Suprapubic skin (tissue), 4 donors: Measurements from ENCODE around the gene UNC45A.

Experiments used
- CTCF ChIP-seq, 2 donors: fragments of 200-600 bp in 1 of 2; fragments of 450-650 bp in 1 of 2; sonication (generic) in 1 of 2; IDR thresholded peaks; one replicate each; pipeline ENCODE4 v1.5.1; 2016 to 2019; ENCODE audit warnings: antibody characterized with exemption in 2 of 2, mild to moderate bottlenecking in 1 of 2, moderate library complexity in 1 of 2
- POLR2A ChIP-seq, 2 donors: fragments of 450-650 bp; IDR thresholded peaks; one replicate each; pipeline ENCODE4 v1.6.1; 2017; ENCODE audit warnings: antibody characterized with exemption in 2 of 2, mild to moderate bottlenecking in 2 of 2, moderate library complexity in 2 of 2
- POLR2AphosphoS5 ChIP-seq, 3 donors: sonication (generic); formaldehyde crosslinking; IDR thresholded peaks; one replicate each; pipeline ENCODE4 v1.6.1; 2017; ENCODE audit warnings: antibody characterized with exemption in 3 of 3

DNA sequence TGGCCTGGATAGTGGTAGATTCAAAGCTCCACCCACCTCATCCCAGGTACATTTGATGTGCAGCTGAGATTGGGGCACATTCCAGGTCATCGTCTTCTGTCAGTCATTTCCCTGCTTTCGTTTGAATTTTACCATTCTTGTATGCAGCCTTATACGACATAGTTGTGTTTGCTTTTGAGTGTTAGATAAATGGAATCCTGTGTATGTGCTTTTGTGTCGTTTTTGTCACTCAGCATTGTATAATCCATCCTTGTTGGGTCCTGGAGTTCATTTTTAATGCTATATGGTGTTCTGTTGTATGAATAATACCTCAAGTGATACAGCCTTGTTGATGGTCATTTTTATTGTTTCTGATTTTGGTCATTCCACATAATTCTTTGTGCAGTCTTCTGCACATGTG lies 26.9 kb downstream of the UNC45A start:
- no peak for TF ChIP-seq POLR2A (IDR thresholded peaks at IDR 0.05)
- no peak for TF ChIP-seq CTCF (IDR thresholded peaks at IDR 0.05)
- no peak for TF ChIP-seq POLR2AphosphoS5 (IDR thresholded peaks at IDR 0.05)
